Lower lobe of right lung (tissue), 2 donors: ENCODE measurements around the gene SEPTIN11. TPM values are rescaled to one million over a fixed set of nuclear protein-coding genes. Genes with fewer than 3 reads are reported as not detected.

Experiments used
- ATAC-seq, 2 donors: fragments of 200-7000 bp; cut with Tn5 transposase; one replicate each; pipeline ENCODE4 v1.9.1; 2020 to 2022; ENCODE audit warnings: mild to moderate bottlenecking in 2 of 2, moderate library complexity in 2 of 2
- DNase-seq: peaks from one replicate; pipeline ENCODE4 v3.0.0-alpha.2; 2020
- H3K27ac ChIP-seq: fragments of 200-600 bp; one replicate; pipeline ENCODE4 v1.8.0; 2022
- H3K27me3 ChIP-seq: fragments of 200-600 bp; one replicate; pipeline ENCODE4 v1.8.0; 2022; ENCODE audit warnings: low read depth
- H3K36me3 ChIP-seq: fragments of 200-600 bp; one replicate; pipeline ENCODE4 v1.8.0; 2022; ENCODE audit warnings: mild to moderate bottlenecking
- H3K4me1 ChIP-seq: fragments of 200-600 bp; one replicate; pipeline ENCODE4 v1.8.0; 2022
- H3K4me3 ChIP-seq: fragments of 200-600 bp; one replicate; pipeline ENCODE4 v1.8.0; 2022; ENCODE audit warnings: mild to moderate bottlenecking
- H3K9me3 ChIP-seq: fragments of 200-600 bp; one replicate; pipeline ENCODE4 v1.8.0; 2022
- intact Hi-C: fragments of 100-400 bp; cut with DNase I; formaldehyde crosslinking; loops from one replicate; pipeline ENCODE4 v1.11.0; 2022
- total RNA-seq: library from RNA; stranded (reverse); fragmentation: NEBNext Ultra II Directional; extraction: Animal tissue kit (Norgen Biotek cat#: 25700); gene quantifications from one replicate; pipeline ENCODE4 v1.2.1, GENCODE V29; 2021
- TF ChIP-seq, protein P1 (sequence below): fragments of 200-600 bp; IDR thresholded peaks from one replicate; pipeline ENCODE4 v1.8.0; 2022; ENCODE audit warnings: antibody characterized with exemption, mild to moderate bottlenecking
- donor health status: DM: no; HTN: yes; CAD: no; lungs with severe emphysema.

SEPTIN11 gene
- total RNA-seq, 1 donor from 2014 or later: 127 TPM

DNA sequence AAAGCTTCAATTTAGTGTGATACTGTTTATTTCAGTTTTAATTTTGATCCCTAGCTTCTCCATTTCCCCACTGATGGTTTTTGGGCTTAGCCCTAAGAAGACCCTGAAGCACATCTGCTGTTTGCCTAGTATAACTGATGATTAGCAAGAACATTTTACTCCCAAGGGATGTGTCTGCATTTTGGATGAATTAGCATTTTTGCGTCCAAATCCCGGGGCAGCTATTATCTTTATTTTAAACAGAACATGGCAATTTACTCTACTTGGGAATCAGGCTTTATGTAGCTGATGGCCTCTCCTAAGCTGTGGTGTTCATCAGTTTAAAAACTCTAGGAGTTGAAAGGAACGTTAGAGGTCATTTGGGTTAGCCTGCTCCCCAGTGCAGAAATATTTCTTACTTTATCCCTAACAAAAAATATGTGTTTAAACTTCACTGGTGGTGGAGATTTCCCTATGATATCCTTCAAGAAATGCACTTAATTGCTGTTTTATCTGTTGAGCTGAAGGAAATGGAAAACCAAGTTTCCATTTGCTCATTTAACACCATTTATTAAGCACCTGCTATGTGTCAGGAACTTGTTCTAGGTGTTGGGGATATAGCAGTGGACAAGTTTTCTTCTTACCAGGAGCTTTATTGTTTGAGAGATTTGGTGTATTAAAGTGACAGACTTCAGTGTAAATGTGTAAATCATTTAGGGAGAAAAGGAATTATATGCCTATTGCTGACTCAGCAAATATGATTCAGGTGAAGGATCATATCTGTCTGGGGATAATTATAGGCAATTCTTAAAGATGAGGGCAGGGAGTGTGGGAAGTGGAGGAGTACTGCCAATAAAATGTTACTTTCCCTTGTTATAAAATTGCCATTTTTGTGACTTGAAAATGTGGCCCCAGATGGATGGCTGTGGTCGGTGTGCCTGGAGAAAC, 3.4 kb downstream of the SEPTIN11 start:
- H3K36me3 ChIP-seq: no peaks in the 10 kb centered on the region
- no peak for ATAC-seq
- no peaks in the 10 kb centered on the region for H3K9me3 ChIP-seq
- H3K27me3 ChIP-seq: no peaks in the 10 kb centered on the region
- H3K27ac ChIP-seq: no peak overlapping the region
- TF ChIP-seq, protein P1, sequence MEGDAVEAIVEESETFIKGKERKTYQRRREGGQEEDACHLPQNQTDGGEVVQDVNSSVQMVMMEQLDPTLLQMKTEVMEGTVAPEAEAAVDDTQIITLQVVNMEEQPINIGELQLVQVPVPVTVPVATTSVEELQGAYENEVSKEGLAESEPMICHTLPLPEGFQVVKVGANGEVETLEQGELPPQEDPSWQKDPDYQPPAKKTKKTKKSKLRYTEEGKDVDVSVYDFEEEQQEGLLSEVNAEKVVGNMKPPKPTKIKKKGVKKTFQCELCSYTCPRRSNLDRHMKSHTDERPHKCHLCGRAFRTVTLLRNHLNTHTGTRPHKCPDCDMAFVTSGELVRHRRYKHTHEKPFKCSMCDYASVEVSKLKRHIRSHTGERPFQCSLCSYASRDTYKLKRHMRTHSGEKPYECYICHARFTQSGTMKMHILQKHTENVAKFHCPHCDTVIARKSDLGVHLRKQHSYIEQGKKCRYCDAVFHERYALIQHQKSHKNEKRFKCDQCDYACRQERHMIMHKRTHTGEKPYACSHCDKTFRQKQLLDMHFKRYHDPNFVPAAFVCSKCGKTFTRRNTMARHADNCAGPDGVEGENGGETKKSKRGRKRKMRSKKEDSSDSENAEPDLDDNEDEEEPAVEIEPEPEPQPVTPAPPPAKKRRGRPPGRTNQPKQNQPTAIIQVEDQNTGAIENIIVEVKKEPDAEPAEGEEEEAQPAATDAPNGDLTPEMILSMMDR: no peak
- intact Hi-C loops: no loop called here
- no peak overlapping the region for H3K4me3 ChIP-seq
- DNase-seq: no peak
- peaks cover 49% of the 10 kb centered on the region for H3K4me1 ChIP-seq

DNA sequence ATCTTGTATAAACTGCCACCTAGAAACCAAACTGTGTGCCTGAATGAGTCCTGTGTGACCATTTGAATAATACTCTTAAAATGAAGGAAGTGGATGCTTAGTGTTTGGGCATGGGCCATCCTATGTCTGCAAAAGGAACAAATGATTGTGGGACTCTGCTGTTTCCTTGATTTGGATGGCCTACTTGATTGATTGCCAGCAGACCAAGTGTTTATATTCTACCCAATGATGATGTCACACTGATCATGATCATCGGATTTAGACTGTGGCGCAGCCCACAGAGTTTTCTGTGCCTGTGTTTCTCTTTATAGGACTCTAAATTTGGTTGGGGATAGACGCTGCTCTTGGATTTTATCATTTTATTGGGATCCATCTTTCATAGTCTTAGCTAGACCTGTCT, 4.4 kb downstream of the SEPTIN11 start:
- H3K4me3 ChIP-seq: no peak overlapping the region

DNA sequence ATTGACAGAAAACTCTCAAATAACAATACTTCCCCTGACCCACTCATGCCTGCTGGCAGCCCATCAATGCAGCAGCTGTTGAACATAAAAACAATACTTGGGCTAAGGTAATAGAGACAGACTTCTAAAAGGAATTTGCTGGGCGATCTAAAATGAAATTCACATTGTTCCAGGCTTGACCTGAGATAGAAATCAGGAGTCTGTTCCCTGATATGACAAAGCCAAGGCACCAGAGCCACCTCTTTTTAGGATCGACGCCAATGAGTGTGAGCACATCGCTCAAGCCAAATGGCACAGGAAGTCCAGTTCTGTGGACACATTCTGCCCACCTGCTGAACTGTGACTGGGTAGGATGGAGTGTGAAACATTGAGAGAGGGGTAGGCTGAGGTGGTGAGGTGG, 4.9 kb downstream of the SEPTIN11 start:
- intact Hi-C loops: no loop called here
- TF ChIP-seq, protein P1: no peak
- peaks cover 41% of the 10 kb centered on the region for H3K4me1 ChIP-seq

More for the DNA sequence above, 4.4 kb downstream of the SEPTIN11 start:
- Histone ChIP-seq H3K27me3 (no peaks in the 10 kb centered on the region), H3K4me1 (peaks cover 41% of the 10 kb centered on the region), H3K27ac (no peak overlapping the region), H3K36me3 (no peaks in the 10 kb centered on the region), H3K9me3 (no peaks in the 10 kb centered on the region)
- intact Hi-C loops: no loop called here
- no peak for DNase-seq
- TF ChIP-seq, protein P1: no peak
- no peak for ATAC-seq

DNA sequence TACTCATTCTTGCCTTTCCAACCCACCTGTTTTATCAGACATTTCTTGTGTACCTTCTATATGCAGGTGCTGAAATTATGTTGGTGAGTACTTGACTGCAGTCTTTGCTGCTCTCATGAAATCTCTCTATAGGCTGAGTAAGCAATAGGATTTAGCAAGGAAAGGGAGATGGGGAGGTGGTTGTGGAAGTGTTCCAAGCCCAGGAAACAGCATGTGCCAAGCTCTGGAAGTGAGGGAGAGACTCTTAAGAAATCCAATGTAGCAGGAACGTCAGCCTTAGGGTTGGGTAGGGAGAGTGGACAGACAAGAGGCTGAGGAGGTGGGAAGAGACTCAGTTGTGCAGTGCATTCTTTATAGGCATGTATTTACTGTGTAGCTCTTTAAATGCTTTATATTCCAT, 5.6 kb downstream of the SEPTIN11 start:
- TF ChIP-seq, protein P1: no peak
- DNase-seq (no peak), ATAC-seq (no peak)
- H3K36me3 ChIP-seq: no peaks in the 10 kb centered on the region
- no peaks in the 10 kb centered on the region for H3K27me3 ChIP-seq
- peaks cover 41% of the 10 kb centered on the region for H3K4me1 ChIP-seq
- H3K9me3 ChIP-seq: no peaks in the 10 kb centered on the region
- H3K27ac ChIP-seq: no peak overlapping the region
- H3K4me3 ChIP-seq: no peak overlapping the region
- intact Hi-C loops: no loop called here

More for the DNA sequence above, 4.9 kb downstream of the SEPTIN11 start:
- no peak overlapping the region for H3K4me3 ChIP-seq
- H3K36me3 ChIP-seq: no peaks in the 10 kb centered on the region
- DNase-seq (no peak), ATAC-seq (no peak)
- H3K9me3 ChIP-seq: no peaks in the 10 kb centered on the region
- H3K27me3 ChIP-seq: no peaks in the 10 kb centered on the region
- no peak overlapping the region for H3K27ac ChIP-seq

DNA sequence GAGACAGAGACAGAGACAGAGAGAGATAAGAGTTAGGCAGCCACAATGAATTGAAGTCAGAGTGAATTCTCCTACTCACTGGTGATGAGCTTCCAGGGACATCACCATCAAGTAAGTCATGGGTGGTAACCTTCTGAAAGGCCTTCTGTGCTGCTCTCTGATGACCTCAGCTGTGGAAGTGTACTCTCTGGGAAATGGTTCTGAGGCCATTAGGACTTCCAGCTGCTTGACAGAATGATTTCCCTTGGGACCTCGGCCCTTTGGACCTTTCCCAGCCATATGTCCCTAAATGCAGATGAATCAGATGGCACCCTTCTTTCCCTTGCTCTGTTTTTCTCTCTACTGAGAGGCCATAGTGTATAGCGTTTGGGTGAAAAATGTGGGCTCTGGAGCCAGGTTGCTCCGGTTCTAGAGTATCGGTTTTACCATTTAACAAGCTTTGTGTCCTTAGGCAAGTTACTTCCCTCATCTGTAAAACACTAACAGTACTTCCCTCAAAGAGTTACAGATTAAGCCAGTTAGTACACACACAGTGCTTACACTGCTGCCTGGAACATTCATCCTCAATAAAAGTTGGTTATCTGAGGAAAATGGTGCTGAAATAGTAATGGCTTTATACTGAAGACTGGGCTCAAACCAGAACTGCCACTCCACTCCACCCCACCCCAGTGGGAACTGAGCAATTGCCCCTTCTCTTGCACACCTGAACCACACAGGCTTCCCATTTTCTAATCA, 7.6 kb downstream of the SEPTIN11 start:
- no peak for DNase-seq

More for the DNA sequence above, 7.6 kb downstream of the SEPTIN11 start:
- Histone ChIP-seq H3K4me1 (peaks cover 37% of the 10 kb centered on the region), H3K9me3 (no peaks in the 10 kb centered on the region), H3K36me3 (no peaks in the 10 kb centered on the region), H3K4me3 (no peak overlapping the region), H3K27ac (no peak overlapping the region), H3K27me3 (no peaks in the 10 kb centered on the region)
- TF ChIP-seq, protein P1: no peak
- intact Hi-C loops: no loop called here
- ATAC-seq: no peak
